Astrocyte of the cerebellum (primary cell): ENCODE data around the gene TACC3.

Source experiments
- DNase-seq: peaks from one replicate; pipeline ENCODE4 v3.0.0-alpha.2; 2011; ENCODE audit warnings: low read depth
- H3K4me3 ChIP-seq: 2 replicates; pipeline ENCODE4 v1.5.1; 2011; ENCODE audit warnings: mild to moderate bottlenecking, low read depth, low read length, moderate library complexity
- in situ Hi-C: cut with HindIII; loops from 2 replicates; pipeline ENCODE4 v1.10.0; 2017; ENCODE audit warnings: low sequenced_read_pairs
- TF ChIP-seq, protein P1 (sequence below): IDR thresholded peaks from 2 replicates; pipeline ENCODE4 v1.5.1; 2012; ENCODE audit warnings: low read length, low read depth, moderate library complexity, mild to moderate bottlenecking; ENCODE audit errors: missing control alignments

TACC3 gene

GRCh38 chr4:1763550-1764080, 42.3 kb downstream of the TACC3 start:
- TF ChIP-seq, protein P1, sequence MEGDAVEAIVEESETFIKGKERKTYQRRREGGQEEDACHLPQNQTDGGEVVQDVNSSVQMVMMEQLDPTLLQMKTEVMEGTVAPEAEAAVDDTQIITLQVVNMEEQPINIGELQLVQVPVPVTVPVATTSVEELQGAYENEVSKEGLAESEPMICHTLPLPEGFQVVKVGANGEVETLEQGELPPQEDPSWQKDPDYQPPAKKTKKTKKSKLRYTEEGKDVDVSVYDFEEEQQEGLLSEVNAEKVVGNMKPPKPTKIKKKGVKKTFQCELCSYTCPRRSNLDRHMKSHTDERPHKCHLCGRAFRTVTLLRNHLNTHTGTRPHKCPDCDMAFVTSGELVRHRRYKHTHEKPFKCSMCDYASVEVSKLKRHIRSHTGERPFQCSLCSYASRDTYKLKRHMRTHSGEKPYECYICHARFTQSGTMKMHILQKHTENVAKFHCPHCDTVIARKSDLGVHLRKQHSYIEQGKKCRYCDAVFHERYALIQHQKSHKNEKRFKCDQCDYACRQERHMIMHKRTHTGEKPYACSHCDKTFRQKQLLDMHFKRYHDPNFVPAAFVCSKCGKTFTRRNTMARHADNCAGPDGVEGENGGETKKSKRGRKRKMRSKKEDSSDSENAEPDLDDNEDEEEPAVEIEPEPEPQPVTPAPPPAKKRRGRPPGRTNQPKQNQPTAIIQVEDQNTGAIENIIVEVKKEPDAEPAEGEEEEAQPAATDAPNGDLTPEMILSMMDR, result peak; percentile 11
- in situ Hi-C loops, result no loop called here
- DNase-seq, result peak; percentile 23
- no peak overlapping the region for H3K4me3 ChIP-seq

DNA sequence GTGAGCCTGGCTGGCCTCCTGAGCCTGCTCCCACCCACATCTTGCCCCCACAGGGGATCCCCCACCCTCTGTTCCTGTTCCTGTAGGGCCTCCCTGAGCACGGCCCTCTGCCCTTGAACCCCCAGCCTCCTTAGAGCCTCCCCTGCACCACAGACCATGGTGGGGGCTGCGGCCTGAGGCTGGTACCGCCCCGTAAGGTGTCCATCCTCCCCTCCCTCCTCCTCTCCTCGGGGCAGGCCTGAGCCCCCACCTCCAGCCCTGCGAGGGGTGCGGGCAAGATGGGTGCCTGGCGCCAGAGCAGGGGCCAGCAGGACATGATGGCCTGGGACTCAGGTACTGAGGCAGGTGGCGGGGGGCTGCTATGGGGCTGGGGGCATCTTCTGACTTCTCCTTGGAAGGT, 43.3 kb downstream of the TACC3 start:
- TF ChIP-seq, protein P1, result no peak
- H3K4me3 ChIP-seq, result no peak overlapping the region
- in situ Hi-C loops, result no loop called here
- DNase-seq, result no peak

GRCh38 chr4:1765409-1766072, 44.2 kb downstream of the TACC3 start:
- in situ Hi-C loops, result no loop called here
- TF ChIP-seq, protein P1, result no peak
- no peak for DNase-seq
- no peak overlapping the region for H3K4me3 ChIP-seq

DNA sequence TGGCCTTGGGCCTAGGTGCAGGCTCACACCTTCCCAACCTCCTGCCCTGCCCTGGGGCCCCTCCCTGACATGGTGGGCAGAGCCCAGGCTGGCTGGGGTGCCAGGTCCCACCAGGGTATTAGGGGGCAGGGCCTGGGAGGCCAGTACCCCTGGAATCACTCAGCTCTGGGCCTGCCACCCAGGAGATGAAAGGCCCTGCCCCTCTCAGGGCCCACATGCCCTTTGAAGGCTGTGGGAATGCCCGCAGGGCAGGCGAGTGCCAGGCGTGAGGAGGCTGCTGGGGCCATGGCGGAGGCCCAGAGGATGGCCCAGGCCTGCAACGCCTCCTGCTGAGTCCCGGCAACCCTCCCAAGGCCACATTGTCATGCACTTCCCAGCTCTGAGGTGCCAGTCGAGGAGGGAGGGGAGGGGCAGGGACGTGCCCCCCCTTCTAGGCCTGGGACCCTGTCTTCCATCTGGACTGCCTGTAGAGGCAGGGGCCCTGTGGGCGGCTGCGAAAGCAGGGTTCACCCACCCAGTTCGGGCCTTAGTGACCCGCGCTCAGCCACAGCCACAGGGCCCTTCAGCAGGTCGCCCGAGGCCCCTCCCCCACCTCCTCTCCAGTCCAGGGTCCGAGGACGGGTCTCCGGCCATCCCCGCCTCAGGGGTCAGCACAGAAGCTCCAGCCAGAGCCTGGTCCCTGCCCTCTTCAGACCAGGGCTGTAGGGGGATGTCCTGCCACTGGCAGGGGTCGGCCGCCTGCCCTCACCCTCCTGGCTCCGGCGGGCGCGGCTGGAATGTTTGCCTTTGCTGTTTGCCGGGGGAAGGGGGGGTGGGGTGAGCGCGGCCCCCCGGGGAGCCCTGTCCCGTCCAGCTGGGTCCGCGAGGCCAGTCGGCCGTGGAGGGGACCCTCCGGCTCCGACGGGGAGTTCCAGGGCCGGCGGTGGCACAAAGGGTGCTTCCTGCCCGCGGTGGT, 45.1 kb downstream of the TACC3 start:
- in situ Hi-C loops, result no loop called here
- TF ChIP-seq, protein P1, result no peak
- no peak for DNase-seq
- H3K4me3 ChIP-seq, result peak overlapping the region; percentile 36

DNA sequence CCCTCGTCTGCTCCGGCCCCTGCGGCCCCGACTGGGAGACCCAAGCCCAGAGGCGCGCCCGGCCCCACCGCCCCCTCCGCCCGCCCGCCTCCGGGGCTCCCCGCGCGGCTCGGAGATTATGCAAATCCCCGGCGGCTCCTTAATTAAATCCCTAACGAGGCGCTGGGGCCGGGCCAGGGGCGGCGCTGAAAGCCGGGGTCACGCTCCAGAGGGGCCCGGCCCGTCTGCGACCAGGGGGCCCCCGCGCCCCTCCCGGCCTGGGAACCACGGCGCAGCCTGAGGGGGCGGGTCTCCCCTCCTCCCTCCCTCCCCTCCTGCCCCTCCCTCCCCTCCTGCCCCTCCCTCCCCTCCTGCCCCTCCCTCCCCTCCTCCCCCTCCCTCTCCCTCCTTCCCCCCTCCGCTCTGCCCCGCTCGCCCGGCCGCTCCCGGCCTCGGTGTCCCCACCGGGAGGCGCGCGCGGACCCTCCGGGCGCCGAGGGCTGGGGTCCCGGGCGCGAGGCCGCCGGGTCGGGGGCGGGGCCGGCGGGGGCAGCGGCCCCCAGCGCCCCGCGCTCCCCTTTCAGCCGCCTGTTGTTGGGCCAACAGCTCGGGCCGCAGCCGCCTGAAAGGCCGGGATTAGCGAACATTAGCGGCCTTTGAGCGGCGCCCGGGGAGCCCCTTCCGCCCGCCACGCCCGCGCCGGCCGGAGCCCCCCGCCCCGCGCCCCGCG, 45.9 kb downstream of the TACC3 start:
- DNase-seq, result no peak
- peak overlapping the region; percentile 36 for H3K4me3 ChIP-seq
- TF ChIP-seq, protein P1, result no peak
- in situ Hi-C loops, result no loop called here

GRCh38 chr4:1767770-1768366, 46.5 kb downstream of the TACC3 start:
- in situ Hi-C loops, result no loop called here
- TF ChIP-seq, protein P1, result peak; percentile 30
- DNase-seq, result no peak
- H3K4me3 ChIP-seq, result peak overlapping the region; percentile 36
